ENCODE measurements around the gene KIAA1549. TPM values are rescaled to one million over a fixed set of nuclear protein-coding genes. Genes with fewer than 3 reads are reported as not detected.

KIAA1549 gene
- total and polyA plus RNA-seq, 10 of the 15 experiments (the other 5 are each of a cell fraction or from before 2014, with no cell fraction given): 0.02 to 0.82 (median 0.22) TPM

GRCh38 chr7:138898255-138898654 lies 82.9 kb downstream of the KIAA1549 start (continued):
- TF ChIP-seq PRDM15 (CRISPR knock-in tag; IDR thresholded peaks at IDR 0.05): no peak
- no peak for TF ChIP-seq KLF5 (IDR thresholded peaks at IDR 0.05; ENCODE audit: partially characterized antibody)
- no peak for TF ChIP-seq HDAC2 (IDR thresholded peaks at IDR 0.05)
- TF ChIP-seq YY1 (IDR thresholded peaks at IDR 0.05; ENCODE audit: low read depth, low read length): no peak
- no peak for TF ChIP-seq ZBED1 (IDR thresholded peaks at IDR 0.05; ENCODE audit: borderline replicate concordance)

GRCh38 chr7:138895679-138896078 lies 85.5 kb downstream of the KIAA1549 start:
- Histone ChIP-seq H3K27ac (ENCODE audit: control insufficient read depth, insufficient read depth) (no peak overlapping the region), H3K4me3 (no peak overlapping the region), H2AFZ (ENCODE audit: control insufficient read depth, low read depth, low read length) (no peak overlapping the region), H3K9me3 (replicated peaks; ENCODE audit: control insufficient read depth, insufficient read depth, low read length) (no peaks in the 10 kb centered on the region; the same call in 2 of the 3 replicates), H3K4me2 (ENCODE audit: control insufficient read depth, insufficient read depth) (no peak overlapping the region), H3K36me3 (ENCODE audit: control insufficient read depth in 2 of 2, insufficient read depth in 2 of 2, low read length in 1 of 2) (no peaks in the 10 kb centered on the region), H3K4me1 (ENCODE audit: control insufficient read depth, insufficient read depth, low read length) (no peaks in the 10 kb centered on the region), H3K27me3 (replicated peaks in 1 of 2; ENCODE audit: control insufficient read depth in 2 of 2, insufficient read depth in 2 of 2, low read length in 1 of 2) (no peaks in the 10 kb centered on the region), H3K79me2 (ENCODE audit: control insufficient read depth, insufficient read depth, low read length) (no peaks in the 10 kb centered on the region), H4K20me1 (ENCODE audit: control insufficient read depth, insufficient read depth) (no peaks in the 10 kb centered on the region), H3K9ac (ENCODE audit: control insufficient read depth, insufficient read depth, low read length) (no peak overlapping the region)
- 57% methylated on average over 7 of the region's 7 CpGs for WGBS (ENCODE audit: insufficient coverage, insufficient replicate concordance, low lambda C conversion rate, missing lambda C conversion rate)
- SMC1A ChIA-PET (ENCODE audit: uncharacterized antibody, unreplicated experiment): interaction anchor here (0.8 kb wide), 1 partner anchor 13 kb away, joined by 3 read pairs; no protein-coding TSS in a partner anchor
- CTCF ChIA-PET: interaction anchor here (1.1 to 3.5 kb wide), 2 partner anchors 9 to 11 kb away, joined by 3 to 24 read pairs; no protein-coding TSS in a partner anchor
- ATAC-seq: no peak
- no peak for FAIRE-seq
- in situ Hi-C loops (cut with MboI): no loop called here
- intact Hi-C loops (cut with micrococcal nuclease; ENCODE audit: unreplicated experiment): no loop called here
- POLR2A ChIA-PET: interaction anchor here (0.6 kb wide), 1 partner anchor 37 kb away, joined by 3 read pairs; no protein-coding TSS in a partner anchor
- DNase-seq (ENCODE audit: low read depth, low spot score): no peak
- BruUV-seq (replicated peaks): no TSS peak
- RAD21 ChIA-PET (ENCODE audit: unreplicated experiment): interaction anchor here (1.4 kb wide), 1 partner anchor 9 kb away, joined by 4 read pairs; no protein-coding TSS in a partner anchor
- no peak for TF ChIP-seq NRF1 (conservative IDR thresholded peaks at IDR 0.05; ENCODE audit: low read depth, low read length)
- no peak for TF ChIP-seq ZBTB40 (IDR thresholded peaks at IDR 0.05; ENCODE audit: borderline replicate concordance)
- no peak for TF ChIP-seq NKRF (conservative IDR thresholded peaks at IDR 0.05)
- no peak for TF ChIP-seq BCL3 (IDR thresholded peaks at IDR 0.05; ENCODE audit: borderline replicate concordance, insufficient read depth, low read depth, low read length, poor library complexity, severe bottlenecking)
- TF ChIP-seq POLR2AphosphoS2 (IDR thresholded peaks at IDR 0.05; ENCODE audit: low read depth, low read length): no peak
- TF ChIP-seq YY1 (IDR thresholded peaks at IDR 0.05; ENCODE audit: low read depth, low read length): no peak
- TF ChIP-seq BACH1 (IDR thresholded peaks at IDR 0.05; ENCODE audit: borderline replicate concordance): no peak
